Measurements from ENCODE around the gene TOMM34. TPM values are rescaled to one million over a fixed set of nuclear protein-coding genes. Genes with fewer than 3 reads are reported as not detected.

Gene TOMM34
- total and polyA plus RNA-seq, 4 donors = 4.4 to 12.1 (median 7.8) TPM

- no peak for TF ChIP-seq REST (IDR thresholded peaks at IDR 0.05)
Observed at GRCh38 chr20:44921447-44921846, 38.8 kb downstream of the TOMM34 start (continued).

GRCh38 chr20:44918761-44919160, 41.4 kb downstream of the TOMM34 start:
- no peak for TF ChIP-seq FOXA1 (IDR thresholded peaks at IDR 0.05)
- no peak for TF ChIP-seq EGR1 (IDR thresholded peaks at IDR 0.05; ENCODE audit: low read depth in 2 of 2)
- no peak for TF ChIP-seq HNF4A (conservative IDR thresholded peaks at IDR 0.05)
- TF ChIP-seq, protein P1, sequence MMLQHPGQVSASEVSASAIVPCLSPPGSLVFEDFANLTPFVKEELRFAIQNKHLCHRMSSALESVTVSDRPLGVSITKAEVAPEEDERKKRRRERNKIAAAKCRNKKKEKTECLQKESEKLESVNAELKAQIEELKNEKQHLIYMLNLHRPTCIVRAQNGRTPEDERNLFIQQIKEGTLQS (IDR thresholded peaks at IDR 0.05) = no peak
- TF ChIP-seq MAX (IDR thresholded peaks at IDR 0.05) = no peak
- Histone ChIP-seq H3K4me3 (ENCODE audit: low read depth in 1 of 3, low read length in 3 of 3) (no peak overlapping the region), H3K27me3 (ENCODE audit: control insufficient read depth in 4 of 4, insufficient read depth in 4 of 4, low read length in 3 of 4) (no peaks in the 10 kb centered on the region), H3K9me3 (ENCODE audit: control insufficient read depth in 4 of 4, low read length in 3 of 4) (no peaks in the 10 kb centered on the region), H3K9ac (ENCODE audit: low read depth in 1 of 2, low read length in 2 of 2) (no peak overlapping the region), H3K27ac (ENCODE audit: low read depth in 1 of 2, low read length in 2 of 2) (no peak overlapping the region), H3K36me3 (ENCODE audit: control insufficient read depth in 4 of 4, insufficient read depth in 3 of 4, low read depth in 1 of 4, low read length in 3 of 4) (peaks cover 1 to 21% (median 7%) of the 10 kb centered on the region in 4 donors), H3K4me1 (ENCODE audit: control insufficient read depth in 4 of 4, insufficient read depth in 4 of 4, low read length in 3 of 4) (no peaks in the 10 kb centered on the region)
- WGBS = 95% methylated on average over 10 of the region's 10 CpGs
- no peak for DNase-seq (ENCODE audit: low spot score)

- no peaks in the 10 kb centered on the region for H3K27me3 ChIP-seq (ENCODE audit: control insufficient read depth in 4 of 4, insufficient read depth in 4 of 4, low read length in 3 of 4)
- no peak overlapping the region for H3K4me3 ChIP-seq (ENCODE audit: low read depth in 1 of 3, low read length in 3 of 3)
- no peak overlapping the region for H3K9ac ChIP-seq (ENCODE audit: low read depth in 1 of 2, low read length in 2 of 2)
- H3K36me3 ChIP-seq (ENCODE audit: control insufficient read depth in 4 of 4, insufficient read depth in 3 of 4, low read depth in 1 of 4, low read length in 3 of 4) = peaks cover 1 to 21% (median 7%) of the 10 kb centered on the region in 4 donors
- no peaks in the 10 kb centered on the region for H3K4me1 ChIP-seq (ENCODE audit: control insufficient read depth in 4 of 4, insufficient read depth in 4 of 4, low read length in 3 of 4)
- 98% methylated on average over 3 of the region's 3 CpGs for WGBS
- TF ChIP-seq SP1 (IDR thresholded peaks at IDR 0.05) (no peak), NR2F2 (IDR thresholded peaks at IDR 0.05) (no peak), JUND (IDR thresholded peaks at IDR 0.05) (no peak), FOXA1 (IDR thresholded peaks at IDR 0.05) (no peak), RAD21 (IDR thresholded peaks at IDR 0.05) (no peak), RXRA (IDR thresholded peaks at IDR 0.05) (no peak), EGR1 (IDR thresholded peaks at IDR 0.05; ENCODE audit: low read depth in 2 of 2) (no peak), ZBTB33 (IDR thresholded peaks at IDR 0.05) (no peak), MAX (IDR thresholded peaks at IDR 0.05) (no peak), YY1 (IDR thresholded peaks at IDR 0.05) (no peak), TAF1 (conservative IDR thresholded peaks at IDR 0.05) (no peak), GABPA (IDR thresholded peaks at IDR 0.05 in 1 of 2, conservative IDR thresholded peaks at IDR 0.05 in 1 of 2) (no peak), FOXA2 (IDR thresholded peaks at IDR 0.05) (no peak)
- TF ChIP-seq, protein P2, sequence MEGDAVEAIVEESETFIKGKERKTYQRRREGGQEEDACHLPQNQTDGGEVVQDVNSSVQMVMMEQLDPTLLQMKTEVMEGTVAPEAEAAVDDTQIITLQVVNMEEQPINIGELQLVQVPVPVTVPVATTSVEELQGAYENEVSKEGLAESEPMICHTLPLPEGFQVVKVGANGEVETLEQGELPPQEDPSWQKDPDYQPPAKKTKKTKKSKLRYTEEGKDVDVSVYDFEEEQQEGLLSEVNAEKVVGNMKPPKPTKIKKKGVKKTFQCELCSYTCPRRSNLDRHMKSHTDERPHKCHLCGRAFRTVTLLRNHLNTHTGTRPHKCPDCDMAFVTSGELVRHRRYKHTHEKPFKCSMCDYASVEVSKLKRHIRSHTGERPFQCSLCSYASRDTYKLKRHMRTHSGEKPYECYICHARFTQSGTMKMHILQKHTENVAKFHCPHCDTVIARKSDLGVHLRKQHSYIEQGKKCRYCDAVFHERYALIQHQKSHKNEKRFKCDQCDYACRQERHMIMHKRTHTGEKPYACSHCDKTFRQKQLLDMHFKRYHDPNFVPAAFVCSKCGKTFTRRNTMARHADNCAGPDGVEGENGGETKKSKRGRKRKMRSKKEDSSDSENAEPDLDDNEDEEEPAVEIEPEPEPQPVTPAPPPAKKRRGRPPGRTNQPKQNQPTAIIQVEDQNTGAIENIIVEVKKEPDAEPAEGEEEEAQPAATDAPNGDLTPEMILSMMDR (IDR thresholded peaks at IDR 0.05; ENCODE audit: low read depth, low read length, missing input control) = no peak
- TF ChIP-seq, protein P1 (IDR thresholded peaks at IDR 0.05) = no peak
- H3K27ac ChIP-seq (ENCODE audit: low read depth in 1 of 2, low read length in 2 of 2) = no peak overlapping the region
- DNase-seq (ENCODE audit: low spot score) = no peak
- no peaks in the 10 kb centered on the region for H3K9me3 ChIP-seq (ENCODE audit: control insufficient read depth in 4 of 4, low read length in 3 of 4)
Observed at GRCh38 chr20:44918342-44918741, 41.9 kb downstream of the TOMM34 start.
